Effector memory CD8-positive, alpha-beta T cell (primary cell): ENCODE data around the gene TCP11X2.
A peak's percentile ranks its signal among the peaks of the same experiment; 100 is the strongest.
"Not testable (repeated sequence)": the region's sequence is repeated elsewhere in the genome, so short reads cannot be mapped to it uniquely, and the experiment has no call there.

ENCODE experiments used
- ATAC-seq: fragments of 150-1000 bp; cut with Tn5 transposase; replicated peaks from 2 replicates; pipeline ENCODE4 v1.10.0; 2021; ENCODE audit warnings: mild to moderate bottlenecking, moderate library complexity
- DNase-seq, 3 experiments: peaks; one replicate each; pipeline ENCODE4 v3.0.0; 2021
- H3K27ac Mint-ChIP-seq, 2 donors: one replicate each; pipeline ENCODE4 v1.8.0; 2022; ENCODE audit warnings: mild to moderate bottlenecking in 2 of 2, mixed read lengths in 2 of 2, moderate library complexity in 2 of 2
- H3K27me3 Mint-ChIP-seq, 2 donors: one replicate each; pipeline ENCODE4 v1.8.0; 2022; ENCODE audit warnings: mixed read lengths in 2 of 2
- H3K36me3 Mint-ChIP-seq: one replicate; pipeline ENCODE4 v1.8.0; 2022; ENCODE audit warnings: mild to moderate bottlenecking, moderate library complexity, mixed read lengths; ENCODE audit not compliant: insufficient read depth
- H3K4me1 Mint-ChIP-seq, 2 donors: one replicate each; pipeline ENCODE4 v1.8.0; 2022; ENCODE audit warnings: low read depth in 2 of 2, mixed read lengths in 2 of 2
- H3K4me3 Mint-ChIP-seq, 2 donors: one replicate each; pipeline ENCODE4 v1.8.0; 2022; ENCODE audit warnings: mild to moderate bottlenecking in 2 of 2, mixed read lengths in 2 of 2, moderate library complexity in 2 of 2
- H3K9me3 Mint-ChIP-seq, 2 donors: one replicate each; pipeline ENCODE4 v1.8.0; 2022; ENCODE audit warnings: mixed read lengths in 2 of 2
- total RNA-seq, 9 experiments: gene quantifications; one replicate each; lab custom pipeline; 2026; lab: John Stamatoyannopoulos, UW

TCP11X2 gene
- 0 reads per million in 9 experiments for total RNA-seq

- not testable (repeated sequence) for H3K9me3 Mint-ChIP-seq, DNase-seq, H3K4me1 Mint-ChIP-seq, H3K27me3 Mint-ChIP-seq, ATAC-seq, H3K4me3 Mint-ChIP-seq, H3K36me3 Mint-ChIP-seq, H3K27ac Mint-ChIP-seq
These were observed at the start of gene TCP11X2 for GRCh38 chrX:102471762-102472220. Gene TCP11X2, minus strand, starts transcription at chrX:102471812.

GRCh38 chrX:102517326-102517725, 45.7 kb upstream of the TCP11X2 start:
- no peak for ATAC-seq
- Mint-ChIP-seq H3K36me3 (no peaks in the 10 kb centered on the region), H3K4me1 (peaks cover 1 to 5% of the 10 kb centered on the region in 2 donors), H3K9me3 (no peaks in the 10 kb centered on the region), H3K4me3 (peak overlapping the region in 1 of 2 donors; percentile 62), H3K27me3 (peaks cover 38 to 44% of the 10 kb centered on the region in 2 donors), H3K27ac (no peak overlapping the region)
- no peak for DNase-seq

GRCh38 chrX:102515975-102516941, 44.6 kb upstream of the TCP11X2 start, which contains the start of gene TMSB15A:
Gene TMSB15A, minus strand, starts transcription at chrX:102516739.
- no peaks in the 10 kb centered on the region for H3K36me3 Mint-ChIP-seq
- ATAC-seq = peak; percentile 74
- peak; percentile 11 to 15 (median 12) for DNase-seq
- H3K27me3 Mint-ChIP-seq = peaks cover 38 to 44% of the 10 kb centered on the region in 2 donors
- H3K9me3 Mint-ChIP-seq = no peaks in the 10 kb centered on the region
- peak within 1 kb of the TSS; percentile 62 to 71 for H3K4me3 Mint-ChIP-seq
- peaks cover 1 to 5% of the 10 kb centered on the region in 2 donors for H3K4me1 Mint-ChIP-seq
- H3K27ac Mint-ChIP-seq = no peak within 1 kb of the TSS

GRCh38 chrX:102514536-102514935, 42.9 kb upstream of the TCP11X2 start:
- Mint-ChIP-seq H3K27ac (no peak overlapping the region), H3K9me3 (no peaks in the 10 kb centered on the region), H3K4me3 (no peak overlapping the region), H3K4me1 (peaks cover 1 to 5% of the 10 kb centered on the region in 2 donors), H3K27me3 (peaks cover 43 to 54% of the 10 kb centered on the region in 2 donors), H3K36me3 (no peaks in the 10 kb centered on the region)
- ATAC-seq = no peak
- no peak for DNase-seq

DNA sequence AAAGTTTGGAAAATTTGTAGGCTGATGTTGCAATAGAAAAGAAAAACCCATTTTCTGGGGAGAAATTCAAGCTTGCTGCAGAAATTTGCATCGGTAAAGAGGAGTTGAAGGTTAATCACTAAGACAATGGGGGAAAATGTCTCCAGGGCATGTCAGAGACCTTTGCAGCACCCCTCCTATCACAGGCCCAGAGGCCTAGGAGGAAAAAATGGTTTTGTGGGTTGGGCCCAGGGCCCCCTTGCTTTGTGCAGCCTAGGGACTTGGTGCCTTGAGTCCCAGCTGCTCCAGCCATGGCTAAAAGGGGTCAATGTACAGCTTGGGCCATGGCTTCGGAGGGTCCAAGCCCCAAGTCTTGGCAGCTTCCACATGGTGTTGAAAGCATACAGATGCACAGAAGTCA, 27.1 kb upstream of the TCP11X2 start:
- H3K27me3 Mint-ChIP-seq = no peaks in the 10 kb centered on the region
- no peak for ATAC-seq

DNA sequence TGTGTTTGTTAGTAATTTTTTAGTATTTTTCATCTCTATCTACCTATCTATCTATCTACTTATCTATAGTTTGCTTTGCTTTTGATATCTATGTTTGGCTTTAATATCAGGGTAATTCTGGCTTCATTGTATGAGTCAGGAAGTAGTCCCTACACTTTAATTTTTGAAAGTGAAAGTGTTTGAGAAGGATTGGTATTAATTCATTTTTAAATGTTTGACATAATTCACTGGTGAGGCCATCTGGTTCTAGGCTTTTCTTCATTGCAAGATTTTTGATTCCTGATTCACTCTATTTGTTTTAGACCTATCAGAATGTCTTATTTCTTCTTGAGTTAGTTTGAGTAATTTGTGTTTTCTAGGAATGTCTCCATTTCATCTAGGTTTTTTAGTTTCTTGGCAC, 20.2 kb upstream of the TCP11X2 start:
- DNase-seq = no peak

More for the DNA sequence above, 27.1 kb upstream of the TCP11X2 start:
- H3K9me3 Mint-ChIP-seq = no peaks in the 10 kb centered on the region
- no peak for DNase-seq
- no peak overlapping the region for H3K27ac Mint-ChIP-seq
- no peaks in the 10 kb centered on the region for H3K36me3 Mint-ChIP-seq
- H3K4me3 Mint-ChIP-seq = no peak overlapping the region
- H3K4me1 Mint-ChIP-seq = no peaks in the 10 kb centered on the region

GRCh38 chrX:102478765-102479164, 7.2 kb upstream of the TCP11X2 start:
- DNase-seq, H3K9me3 Mint-ChIP-seq, H3K4me1 Mint-ChIP-seq, H3K36me3 Mint-ChIP-seq, H3K4me3 Mint-ChIP-seq, ATAC-seq, H3K27ac Mint-ChIP-seq, H3K27me3 Mint-ChIP-seq: not testable (repeated sequence)

More for the DNA sequence above, 20.2 kb upstream of the TCP11X2 start:
- Mint-ChIP-seq H3K9me3 (no peaks in the 10 kb centered on the region), H3K4me3 (no peak overlapping the region), H3K4me1 (no peaks in the 10 kb centered on the region), H3K27ac (no peak overlapping the region), H3K27me3 (no peaks in the 10 kb centered on the region), H3K36me3 (no peaks in the 10 kb centered on the region)
- ATAC-seq = no peak

DNA sequence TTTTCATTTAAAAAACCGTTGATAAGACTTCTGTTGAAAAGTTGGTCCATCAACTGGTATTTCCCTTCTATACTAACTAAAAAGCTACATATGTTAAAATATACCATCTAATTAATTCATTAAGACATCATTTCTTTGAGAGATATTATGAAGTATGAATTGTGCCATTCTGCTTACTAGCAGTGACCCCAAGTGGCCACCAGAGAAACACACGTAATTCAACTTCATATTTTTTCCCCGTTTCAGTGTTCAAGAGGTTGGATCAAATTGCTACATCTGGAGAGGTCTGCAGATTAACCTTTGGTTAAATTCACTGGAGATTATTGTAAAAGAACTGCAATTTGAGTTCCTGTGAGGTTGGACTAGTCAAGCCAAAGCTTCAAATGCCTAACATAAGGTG, 1.4 kb downstream of the TCP11X2 start:
- H3K27me3 Mint-ChIP-seq, H3K36me3 Mint-ChIP-seq, DNase-seq, H3K9me3 Mint-ChIP-seq, H3K4me1 Mint-ChIP-seq, H3K4me3 Mint-ChIP-seq, ATAC-seq, H3K27ac Mint-ChIP-seq: not testable (repeated sequence)

GRCh38 chrX:102458615-102459014, 13.0 kb downstream of the TCP11X2 start:
- H3K36me3 Mint-ChIP-seq, DNase-seq, H3K27me3 Mint-ChIP-seq, H3K4me1 Mint-ChIP-seq, H3K9me3 Mint-ChIP-seq, H3K4me3 Mint-ChIP-seq, ATAC-seq, H3K27ac Mint-ChIP-seq: not testable (repeated sequence)

GRCh38 chrX:102439908-102440307, 31.7 kb downstream of the TCP11X2 start, which contains the start of gene NXF2B:
Gene NXF2B, minus strand, starts transcription at chrX:102440008. Its CDS starts 59,972 bp downstream, at chrX:102380036.
- H3K36me3 Mint-ChIP-seq, H3K4me1 Mint-ChIP-seq, H3K9me3 Mint-ChIP-seq, H3K27me3 Mint-ChIP-seq, H3K27ac Mint-ChIP-seq, DNase-seq, H3K4me3 Mint-ChIP-seq, ATAC-seq: not testable (repeated sequence)

- not testable (repeated sequence) for ATAC-seq, H3K27ac Mint-ChIP-seq, H3K9me3 Mint-ChIP-seq, H3K36me3 Mint-ChIP-seq, H3K4me1 Mint-ChIP-seq, H3K4me3 Mint-ChIP-seq, DNase-seq, H3K27me3 Mint-ChIP-seq
These were observed 57.1 kb downstream of the TCP11X2 start for GRCh38 chrX:102414493-102414892.
